GM12874 (cell line): Measurements from ENCODE around the gene SWAP70.

Experiments used
- CTCF ChIP-seq: IDR thresholded peaks from 2 replicates; pipeline ENCODE4 v1.5.1; 2011; ENCODE audit warnings: low read depth, mild to moderate bottlenecking, control low read depth, low read length, moderate library complexity; ENCODE audit not compliant: insufficient read depth

Gene SWAP70

GRCh38 chr11:9625162-9625561, 38.7 kb upstream of the SWAP70 start:
- no peak for TF ChIP-seq CTCF

DNA sequence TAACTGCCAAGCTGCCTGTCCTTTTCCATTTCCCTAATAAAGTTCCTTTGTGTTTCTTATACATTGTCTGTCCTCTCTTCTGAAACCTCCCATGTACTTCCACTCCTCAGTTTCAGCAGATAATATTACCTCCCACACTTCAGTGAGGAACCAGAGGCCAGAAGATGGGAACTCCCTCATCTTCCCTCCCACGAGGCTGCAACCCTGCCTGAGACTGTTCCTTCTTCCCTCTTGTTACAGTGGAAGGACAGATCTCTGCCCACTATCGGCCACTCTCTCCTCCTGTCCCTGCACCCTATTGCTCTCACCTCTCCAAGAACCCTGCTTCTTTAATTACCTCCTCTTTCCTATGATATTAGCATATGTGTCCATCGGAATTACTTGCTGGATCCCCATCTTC, 38.1 kb upstream of the SWAP70 start:
- TF ChIP-seq CTCF: no peak

GRCh38 chr11:9626496-9627394, 37.1 kb upstream of the SWAP70 start:
- no peak for TF ChIP-seq CTCF

- TF ChIP-seq CTCF: no peak
Observed at GRCh38 chr11:9629064-9629463, 34.8 kb upstream of the SWAP70 start.

- TF ChIP-seq CTCF: no peak
Observed at GRCh38 chr11:9633679-9634078, 30.2 kb upstream of the SWAP70 start.

DNA sequence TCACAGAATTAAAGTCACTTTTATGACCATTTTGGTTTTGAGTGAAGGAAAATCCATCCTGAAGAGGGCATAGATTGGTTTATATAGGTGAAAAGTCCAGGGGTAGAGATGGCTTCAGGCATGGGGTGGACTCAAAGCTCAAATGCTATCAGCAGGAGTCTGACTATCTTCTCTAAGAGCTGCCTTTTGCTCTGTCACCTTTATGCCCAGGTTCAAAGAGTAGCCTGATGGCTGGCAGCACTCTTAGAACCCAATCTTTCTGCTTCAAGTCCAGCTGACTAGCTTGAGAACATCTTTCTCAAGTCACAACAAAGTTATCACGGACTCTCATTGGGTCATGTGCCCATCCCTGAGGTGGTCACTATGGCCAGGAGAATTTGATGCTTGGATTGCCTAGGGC, 27.2 kb upstream of the SWAP70 start:
- no peak for TF ChIP-seq CTCF

DNA sequence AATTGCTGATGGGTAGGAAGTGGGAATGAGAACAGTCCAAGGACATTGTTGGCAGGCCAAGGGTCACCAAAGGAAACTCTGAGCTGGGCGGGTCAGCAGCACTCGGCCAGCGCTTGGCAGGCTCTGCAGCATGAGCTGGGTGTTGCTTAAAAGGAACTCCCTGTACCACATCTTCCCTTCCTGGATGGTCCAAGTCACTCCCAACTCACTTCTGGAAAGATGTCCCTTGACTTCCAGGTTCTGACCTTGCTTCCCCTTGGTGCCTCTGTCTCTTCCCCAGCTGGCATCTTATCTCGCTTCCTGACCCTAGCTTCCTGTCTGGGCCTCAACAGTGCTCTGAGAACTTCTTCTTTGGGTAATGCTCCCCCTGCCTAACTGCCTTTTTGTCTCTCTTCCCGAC, 24.8 kb upstream of the SWAP70 start:
- no peak for TF ChIP-seq CTCF
